HG03039 (cell line): ENCODE measurements around the gene RDH5.

ENCODE experiments used
- ATAC-seq: cut with Tn5 transposase; IDR thresholded peaks from one replicate; pipeline ENCODE4 v1.9.1; 2021; ENCODE audit warnings: mild to moderate bottlenecking, moderate library complexity; ENCODE audit not compliant: unreplicated experiment

RDH5 gene

DNA sequence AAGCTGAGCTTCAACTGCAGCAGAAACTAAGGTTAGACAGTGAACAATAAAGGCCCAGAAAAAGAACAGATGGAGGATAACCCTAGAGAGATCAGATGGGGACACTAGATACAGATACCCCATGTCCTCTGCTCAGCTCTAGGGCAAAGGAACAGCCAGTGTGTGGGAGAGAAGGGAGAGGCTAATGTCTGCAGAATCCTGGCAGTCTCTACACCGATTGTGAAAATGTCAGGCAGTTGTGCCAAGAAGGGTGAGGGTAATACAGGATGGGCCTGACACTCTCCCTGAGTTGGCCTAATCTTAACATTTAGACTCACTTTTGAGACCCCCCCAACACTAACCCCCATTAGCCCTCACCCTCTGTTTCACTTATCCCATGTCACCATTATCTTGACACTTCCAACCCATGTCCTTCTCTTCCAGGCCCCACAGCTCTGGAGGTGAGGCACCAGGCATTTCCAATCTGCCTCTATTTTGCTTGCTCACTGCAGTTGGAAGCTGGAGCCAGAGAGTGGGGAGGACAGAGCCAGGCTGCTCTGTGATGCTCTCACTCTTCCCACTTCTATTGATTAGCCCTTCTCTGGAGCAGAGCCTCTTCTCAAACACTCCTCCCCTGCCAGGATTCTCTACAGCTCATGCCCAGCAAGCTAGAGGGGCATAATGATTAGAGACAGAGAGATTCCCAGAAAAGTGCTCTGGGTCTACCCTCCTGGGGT, 7.3 kb upstream of the RDH5 start:
- ATAC-seq: no peak

DNA sequence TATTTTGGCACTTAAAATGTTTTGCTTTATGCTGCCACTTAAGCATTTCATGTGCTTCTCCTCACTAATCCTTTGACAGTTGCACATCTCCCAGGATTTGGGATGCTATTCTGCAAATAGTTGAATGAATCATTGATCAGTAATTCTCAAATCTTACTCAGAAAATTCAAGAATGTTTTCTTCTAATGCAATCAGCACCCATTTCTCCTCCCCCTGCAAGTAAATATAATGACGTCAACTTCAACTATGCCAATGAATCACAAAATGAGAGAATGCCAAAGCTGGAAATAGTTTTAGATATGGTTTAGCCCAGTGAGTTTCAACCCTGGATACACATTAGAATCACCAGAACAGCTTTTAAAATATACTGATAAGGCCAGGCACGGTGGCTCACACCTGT, 6.5 kb upstream of the RDH5 start:
- no peak for ATAC-seq

DNA sequence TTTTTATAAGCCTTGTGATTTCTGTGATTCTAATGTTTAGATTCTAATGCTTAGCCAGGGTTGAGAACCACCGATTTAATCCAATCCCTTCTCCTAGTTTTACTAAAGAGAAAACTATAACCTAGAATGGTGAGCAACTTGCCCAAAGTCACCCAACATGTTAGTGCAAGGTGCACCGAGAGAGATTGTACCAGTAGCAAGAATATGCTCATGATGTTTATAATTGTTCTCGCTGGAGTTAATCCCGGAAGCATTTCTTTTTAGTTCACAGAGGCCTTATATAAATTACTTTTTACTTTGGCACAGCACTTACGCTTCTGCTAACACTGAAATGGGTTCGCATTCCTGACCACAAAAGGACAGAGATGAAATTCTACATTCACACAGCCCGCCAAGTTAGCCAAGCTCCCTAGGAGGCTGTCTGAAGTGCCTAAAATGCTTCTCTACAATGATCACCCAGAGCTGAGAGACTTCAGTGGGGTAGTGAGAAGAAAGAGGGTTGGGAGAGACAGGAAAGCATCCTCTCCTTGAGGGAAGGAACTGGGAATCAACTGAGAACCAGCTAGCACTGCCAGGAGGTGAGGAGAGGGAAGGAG, 4.9 kb upstream of the RDH5 start:
- peak; percentile 2 for ATAC-seq

DNA sequence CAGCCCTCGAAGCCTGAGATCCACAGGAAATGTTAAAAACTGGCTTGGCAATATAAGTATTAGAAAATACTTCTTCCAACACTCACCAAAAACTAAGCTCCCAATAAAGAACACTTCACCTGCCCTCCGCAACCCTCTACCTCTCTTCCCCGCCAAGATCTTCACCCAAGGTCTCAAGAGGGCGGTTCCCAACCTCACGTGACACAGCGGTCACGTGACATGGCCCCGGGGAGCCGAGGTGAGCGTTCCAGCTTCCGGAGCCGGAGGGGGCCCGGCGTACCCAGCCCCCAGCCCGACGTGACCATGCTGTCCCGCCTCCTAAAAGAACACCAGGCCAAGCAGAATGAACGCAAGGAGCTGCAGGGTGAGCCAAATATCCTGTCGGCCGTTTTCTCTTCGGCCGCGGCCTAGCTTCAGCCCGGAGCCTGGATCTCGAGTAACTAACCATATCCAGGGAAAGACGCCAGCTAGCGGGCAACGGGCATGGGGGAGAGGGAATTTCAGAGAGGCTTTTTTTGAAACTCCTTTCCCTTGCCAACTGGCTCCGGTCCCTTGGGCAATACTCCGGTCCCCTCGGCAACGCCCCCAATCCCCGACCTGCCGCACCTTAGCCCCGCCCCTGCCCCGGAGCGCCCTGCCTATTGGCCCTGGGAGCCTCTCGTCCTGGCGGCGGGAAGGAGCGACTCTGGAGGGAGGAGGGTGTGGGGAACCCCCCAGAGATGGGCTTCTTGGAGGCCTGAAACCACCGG, 4.2 kb upstream of the RDH5 start, which contains the start of gene BLOC1S1:
TSS of gene BLOC1S1 (plus strand) at position 214 of the 749 bp plus-strand sequence. CDS start at position 220, 6 bp downstream.
- ATAC-seq: peak; percentile 86

DNA sequence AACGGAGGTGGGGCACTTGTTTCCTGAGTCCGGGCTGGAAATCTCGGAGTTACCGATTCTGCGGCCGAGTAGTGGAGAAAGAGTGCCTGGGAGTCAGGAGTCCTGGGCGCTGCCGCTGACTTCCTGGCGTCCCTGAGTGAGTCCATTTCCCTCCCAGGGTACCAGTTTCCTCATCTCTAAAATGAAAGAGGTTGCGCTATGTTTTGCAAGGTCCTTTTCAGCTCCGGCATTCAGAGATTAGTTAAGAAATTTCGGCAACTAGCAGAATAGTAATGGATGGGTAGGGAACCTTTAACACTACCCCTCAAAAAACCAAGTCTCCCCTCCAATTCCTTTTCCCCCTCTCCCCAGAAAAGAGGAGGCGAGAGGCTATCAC, 3.6 kb upstream of the RDH5 start:
- ATAC-seq: no peak

DNA sequence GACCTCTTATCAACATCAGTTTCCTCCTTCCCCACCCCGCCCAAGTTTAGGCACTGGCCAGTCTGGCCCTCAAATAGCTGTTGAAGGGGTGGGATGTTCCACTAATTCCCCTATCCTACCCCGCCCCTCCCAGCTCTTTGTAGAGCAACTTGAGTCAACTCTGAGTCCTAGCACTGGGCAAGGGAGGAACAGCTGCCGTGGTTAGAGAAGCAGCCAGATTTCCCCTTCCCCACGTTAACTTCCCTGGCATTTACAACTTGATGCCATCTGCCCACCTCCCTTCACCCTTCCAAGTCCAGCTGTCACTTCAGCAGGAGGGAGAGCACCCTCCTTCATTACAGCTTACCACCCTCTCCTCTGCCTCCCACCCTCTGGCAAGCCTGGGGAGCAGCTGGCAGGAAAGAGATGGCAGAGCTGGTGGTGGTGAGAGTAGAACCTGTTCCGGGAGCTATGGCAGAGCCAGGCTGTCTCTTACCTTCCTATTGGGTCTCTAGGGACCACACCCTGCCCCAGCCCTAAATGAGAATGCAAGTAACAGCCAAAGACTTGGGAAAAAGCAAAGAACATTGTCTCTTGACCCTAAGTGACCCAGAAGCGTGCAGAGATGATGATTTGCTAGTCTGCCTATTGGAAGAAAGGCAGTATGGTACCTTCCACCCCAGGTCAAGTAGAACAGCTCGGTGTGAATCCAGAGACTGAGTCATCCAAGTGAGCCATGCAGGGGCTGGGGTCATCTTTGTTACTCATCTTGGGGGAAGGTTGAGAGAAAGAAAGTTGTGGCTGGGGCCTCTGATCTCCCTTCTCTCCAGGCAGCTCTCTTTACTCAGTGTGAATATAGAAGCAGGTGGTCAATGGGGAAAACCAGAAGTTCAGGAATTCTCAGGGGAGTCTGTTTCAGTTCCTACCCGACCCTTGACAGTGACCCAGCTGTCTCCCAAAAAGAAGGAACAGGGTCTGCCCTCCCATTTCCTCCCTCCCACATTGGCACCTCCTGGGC, 2.9 kb upstream of the RDH5 start:
- ATAC-seq: no peak

DNA sequence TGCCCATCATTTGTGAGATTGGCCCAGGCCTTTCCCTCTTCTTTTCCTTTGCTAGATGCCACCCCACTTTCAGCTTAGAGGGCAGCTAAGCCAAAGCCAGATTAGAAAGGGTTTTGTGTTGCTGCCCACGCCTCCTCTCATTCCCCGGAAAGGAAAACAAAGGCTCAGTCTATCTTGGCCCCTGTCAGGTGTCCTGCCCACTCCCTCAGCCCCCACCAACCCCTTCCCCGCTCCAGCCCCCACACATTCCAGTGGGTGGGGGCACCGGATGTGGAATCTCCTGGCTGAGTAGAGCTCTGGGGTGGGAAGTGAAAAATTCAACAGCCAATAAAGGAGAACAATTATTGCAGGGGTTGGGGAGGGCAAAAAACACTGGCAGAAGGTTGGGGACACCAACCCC, 2.2 kb upstream of the RDH5 start:
- no peak for ATAC-seq

DNA sequence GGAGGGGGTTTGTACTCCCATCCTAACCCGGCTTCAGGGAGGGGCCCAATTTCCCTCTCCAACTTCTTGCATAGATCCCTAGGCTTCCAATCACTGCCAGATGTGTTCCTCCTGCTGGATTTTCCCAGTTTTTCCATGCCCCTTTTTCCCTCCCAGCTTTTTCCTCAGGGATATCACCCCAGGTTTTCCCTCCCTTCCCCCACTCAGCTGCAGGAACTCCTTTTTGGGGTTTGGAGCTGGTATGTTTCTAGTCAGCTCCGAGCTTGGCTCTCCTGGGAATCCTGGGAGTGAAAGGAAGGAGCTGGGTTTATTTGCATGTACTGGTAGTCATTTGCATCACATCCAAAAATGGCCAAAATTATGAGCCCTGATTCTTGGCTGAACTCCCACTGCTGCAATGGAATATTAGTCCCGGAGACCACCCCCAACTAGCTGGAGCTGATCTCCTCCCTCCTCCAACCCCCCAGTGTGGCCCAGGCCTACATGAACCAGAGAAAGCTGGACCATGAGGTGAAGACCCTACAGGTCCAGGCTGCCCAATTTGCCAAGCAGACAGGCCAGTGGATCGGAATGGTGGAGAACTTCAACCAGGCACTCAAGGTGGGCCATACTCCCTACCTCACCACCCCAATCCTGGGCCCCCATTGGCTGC, 1.4 kb upstream of the RDH5 start:
- no peak for ATAC-seq

DNA sequence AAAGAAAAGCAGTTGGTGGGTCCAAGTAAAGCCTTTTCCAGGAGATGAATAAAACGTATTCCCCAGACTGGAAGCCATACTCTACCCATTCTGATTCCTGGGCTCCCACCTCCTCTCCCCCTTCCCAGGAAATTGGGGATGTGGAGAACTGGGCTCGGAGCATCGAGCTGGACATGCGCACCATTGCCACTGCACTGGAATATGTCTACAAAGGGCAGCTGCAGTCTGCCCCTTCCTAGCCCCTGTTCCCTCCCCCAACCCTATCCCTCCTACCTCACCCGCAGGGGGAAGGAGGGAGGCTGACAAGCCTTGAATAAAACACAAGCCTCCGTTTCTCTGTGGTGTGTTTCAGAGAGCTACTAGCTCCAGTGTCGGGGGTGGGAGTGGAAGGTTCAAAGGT, 822 bp upstream of the RDH5 start:
- ATAC-seq: no peak

DNA sequence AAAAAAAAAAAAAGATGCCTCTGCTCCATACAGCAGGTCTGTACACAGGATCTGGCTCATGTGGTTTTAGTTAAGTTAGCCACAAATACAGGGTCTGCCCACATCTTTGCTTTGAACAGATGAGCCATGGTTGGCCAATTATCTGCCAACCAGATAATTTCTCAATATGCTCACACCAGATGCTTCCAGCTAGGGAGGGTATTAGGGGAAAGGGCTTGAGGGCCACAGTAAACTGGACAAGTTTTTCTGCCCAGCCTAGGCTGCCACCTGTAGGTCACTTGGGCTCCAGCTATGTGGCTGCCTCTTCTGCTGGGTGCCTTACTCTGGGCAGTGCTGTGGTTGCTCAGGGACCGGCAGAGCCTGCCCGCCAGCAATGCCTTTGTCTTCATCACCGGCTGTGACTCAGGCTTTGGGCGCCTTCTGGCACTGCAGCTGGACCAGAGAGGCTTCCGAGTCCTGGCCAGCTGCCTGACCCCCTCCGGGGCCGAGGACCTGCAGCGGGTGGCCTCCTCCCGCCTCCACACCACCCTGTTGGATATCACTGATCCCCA, 776 bp downstream of the RDH5 start:
- no peak for ATAC-seq

DNA sequence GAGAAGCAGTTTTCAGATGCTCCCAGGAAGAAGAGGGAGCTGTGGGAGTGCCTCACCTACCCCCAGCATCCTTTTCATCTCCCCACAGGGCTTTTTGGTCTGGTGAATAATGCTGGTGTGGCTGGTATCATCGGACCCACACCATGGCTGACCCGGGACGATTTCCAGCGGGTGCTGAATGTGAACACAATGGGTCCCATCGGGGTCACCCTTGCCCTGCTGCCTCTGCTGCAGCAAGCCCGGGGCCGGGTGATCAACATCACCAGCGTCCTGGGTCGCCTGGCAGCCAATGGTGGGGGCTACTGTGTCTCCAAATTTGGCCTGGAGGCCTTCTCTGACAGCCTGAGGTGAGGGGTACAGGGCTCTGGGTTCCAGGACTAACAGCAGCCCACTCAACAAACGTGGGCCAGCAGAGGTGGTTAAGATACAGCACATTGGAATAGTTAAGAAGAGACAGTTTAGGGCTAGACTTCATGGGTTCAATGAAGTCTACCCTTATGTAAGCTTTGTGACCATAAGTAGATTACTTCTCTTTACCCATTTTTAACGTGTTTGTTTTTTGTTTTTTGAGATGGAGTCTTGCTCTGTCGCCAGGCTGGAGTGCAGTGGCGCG, 1.5 kb downstream of the RDH5 start:
- ATAC-seq: no peak

DNA sequence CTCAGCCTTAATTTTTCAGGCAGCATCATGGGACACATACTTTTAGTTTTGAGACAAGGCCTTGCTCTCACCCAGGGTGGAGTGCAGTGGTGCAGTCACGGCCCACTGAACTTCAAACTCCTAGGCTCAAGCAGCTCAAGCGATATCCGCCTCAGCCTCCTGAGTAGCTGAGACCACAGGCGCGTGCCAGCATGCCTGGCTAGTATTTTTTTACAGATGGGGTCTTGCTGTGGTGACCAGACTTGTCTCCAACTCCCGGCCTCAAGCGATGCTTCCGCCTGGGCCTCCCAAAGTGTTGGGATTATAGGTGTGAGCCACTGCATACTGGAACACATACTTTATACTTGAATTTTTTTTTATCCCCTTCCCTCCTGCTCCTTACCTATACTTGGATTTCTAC, 2.8 kb downstream of the RDH5 start:
- ATAC-seq: no peak

DNA sequence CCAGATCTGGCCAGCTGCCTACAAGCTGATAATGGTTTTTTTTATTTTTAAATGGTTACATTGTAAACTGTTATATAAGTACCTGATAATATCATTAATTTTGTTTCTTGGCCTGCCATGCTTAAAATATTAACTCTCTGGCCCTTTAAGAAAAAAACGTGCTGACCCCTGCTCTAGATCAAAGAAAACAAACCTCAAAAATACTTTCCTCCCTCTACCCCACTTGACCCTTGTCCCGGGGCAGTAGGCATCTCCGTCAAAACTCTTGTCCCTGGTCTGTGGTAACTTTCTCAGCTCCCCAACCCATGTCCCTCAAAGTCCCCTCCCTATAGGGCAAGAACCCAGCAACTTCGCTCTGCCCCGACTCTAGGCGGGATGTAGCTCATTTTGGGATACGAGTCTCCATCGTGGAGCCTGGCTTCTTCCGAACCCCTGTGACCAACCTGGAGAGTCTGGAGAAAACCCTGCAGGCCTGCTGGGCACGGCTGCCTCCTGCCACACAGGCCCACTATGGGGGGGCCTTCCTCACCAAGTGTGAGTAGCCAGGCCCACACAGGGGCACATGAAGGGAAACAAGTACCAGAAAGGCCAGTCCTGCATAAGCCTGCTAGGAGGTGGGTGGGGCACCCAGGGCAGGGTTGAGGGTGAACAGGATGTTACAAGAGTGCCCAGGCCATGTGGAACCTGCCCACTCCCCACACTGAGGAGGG, 3.5 kb downstream of the RDH5 start:
- no peak for ATAC-seq

DNA sequence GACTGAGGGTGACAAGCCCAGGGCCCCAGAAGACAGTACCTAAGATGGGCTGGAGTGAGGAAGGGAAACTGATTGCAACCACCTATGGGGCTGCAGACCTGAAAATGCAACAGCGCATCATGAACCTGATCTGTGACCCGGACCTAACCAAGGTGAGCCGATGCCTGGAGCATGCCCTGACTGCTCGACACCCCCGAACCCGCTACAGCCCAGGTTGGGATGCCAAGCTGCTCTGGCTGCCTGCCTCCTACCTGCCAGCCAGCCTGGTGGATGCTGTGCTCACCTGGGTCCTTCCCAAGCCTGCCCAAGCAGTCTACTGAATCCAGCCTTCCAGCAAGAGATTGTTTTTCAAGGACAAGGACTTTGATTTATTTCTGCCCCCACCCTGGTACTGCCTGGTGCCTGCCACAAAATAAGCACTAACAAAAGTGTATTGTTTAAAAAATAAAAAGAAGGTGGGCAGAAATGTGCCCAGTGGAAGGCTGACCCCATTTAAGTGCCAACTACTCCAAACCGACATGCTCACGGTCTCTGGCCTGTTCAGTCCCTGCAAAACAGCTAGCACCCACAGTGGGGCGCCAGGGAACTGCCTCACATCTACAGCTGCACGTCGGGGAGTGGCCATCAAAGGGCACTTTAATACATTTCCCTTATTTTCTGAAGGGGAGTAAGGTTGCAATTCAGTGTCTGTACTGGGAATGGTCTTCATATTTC, 4.2 kb downstream of the RDH5 start:
- ATAC-seq: no peak

DNA sequence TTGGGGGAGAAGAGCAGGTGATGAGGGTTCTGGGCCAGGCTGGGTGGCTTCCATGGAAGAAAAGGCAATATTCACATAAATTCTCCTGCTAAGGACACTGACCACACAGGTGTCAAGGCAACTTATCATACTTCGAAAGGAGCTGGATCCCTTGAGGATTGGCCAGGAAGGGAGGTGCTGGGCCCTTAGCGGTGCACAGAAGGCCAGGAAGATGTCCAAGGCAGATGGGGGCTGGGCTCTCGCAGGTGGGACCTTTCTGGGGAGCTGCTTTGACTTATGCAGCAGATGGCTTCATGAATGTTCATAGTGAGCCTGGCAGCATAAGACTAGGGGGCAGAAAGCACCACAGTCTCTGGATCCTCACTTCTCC, 4.7 kb downstream of the RDH5 start:
- no peak for ATAC-seq

DNA sequence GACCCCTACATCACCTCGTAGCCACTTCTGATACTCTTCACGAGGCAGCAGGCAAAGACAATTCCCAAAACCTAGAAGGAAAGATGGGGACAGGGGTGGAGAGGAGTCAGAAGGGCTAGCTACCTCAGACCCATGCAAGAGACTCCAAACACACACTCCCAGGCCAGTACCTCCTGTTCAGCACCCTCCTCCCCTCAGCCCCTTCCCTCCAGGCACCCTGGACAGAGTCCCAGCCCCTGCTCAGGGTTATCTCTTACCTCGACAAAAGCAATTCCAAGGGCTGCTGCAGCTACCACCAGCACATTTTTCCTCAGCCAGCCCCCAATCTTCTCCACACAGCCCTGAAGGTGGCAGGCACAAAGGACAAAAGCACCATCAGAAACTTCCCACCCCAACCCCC, 5.4 kb downstream of the RDH5 start:
- no peak for ATAC-seq

DNA sequence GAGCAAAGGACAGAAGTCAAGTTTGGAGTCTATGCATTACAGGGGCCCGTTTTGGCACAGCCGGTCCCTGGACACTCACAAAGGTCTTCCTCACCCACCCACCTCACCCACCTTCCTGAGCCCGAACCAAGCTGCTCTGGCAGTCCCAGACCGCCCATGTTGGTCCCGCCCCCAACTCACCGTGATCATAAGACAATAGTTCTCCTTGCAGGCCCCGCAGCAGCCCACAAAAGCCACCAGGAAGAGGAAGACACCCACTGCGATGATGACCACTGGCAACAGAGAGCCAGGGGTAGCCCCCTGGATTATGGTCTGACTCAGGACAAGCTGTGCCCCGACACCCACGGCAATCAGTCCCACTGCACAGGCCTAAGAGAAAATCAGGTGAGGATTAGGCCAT, 6.8 kb downstream of the RDH5 start:
- ATAC-seq: no peak

DNA sequence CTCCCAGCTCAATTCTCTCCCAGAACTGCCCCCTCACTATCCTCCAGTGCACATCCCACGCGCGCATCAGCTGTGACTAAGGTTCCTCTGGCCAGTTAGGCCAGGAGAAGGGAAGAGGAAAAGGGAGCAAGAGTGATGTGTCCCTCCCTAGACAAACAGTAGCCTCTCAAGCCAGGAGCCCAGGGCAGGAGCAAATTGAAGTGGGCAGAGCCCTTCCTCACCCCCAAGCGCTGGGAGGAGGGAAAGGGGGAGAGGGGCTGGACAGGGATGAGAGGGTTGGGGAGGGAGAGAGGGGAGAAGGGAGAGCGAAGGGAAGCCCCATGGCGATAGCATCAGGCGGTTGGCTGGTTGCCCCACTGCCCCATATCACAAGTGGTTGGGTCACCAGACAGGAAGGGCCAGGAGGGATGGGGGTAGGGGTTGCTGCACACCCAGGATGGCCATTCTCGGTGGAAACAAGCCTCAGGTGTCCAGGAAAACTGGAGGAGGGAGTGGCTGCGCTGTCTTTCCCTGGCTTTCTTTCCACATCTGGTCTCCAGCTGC, 7.5 kb downstream of the RDH5 start:
- ATAC-seq: no peak
